K562 (cell line): ENCODE measurements around the gene BRWD1. TPM values are rescaled to one million over a fixed set of nuclear protein-coding genes. Genes with fewer than 3 reads are reported as not detected.
A peak's percentile ranks its signal among the peaks of the same experiment; 100 is the strongest.

Experiments
- ATAC-seq: fragments of 200-7000 bp; cut with Tn5 transposase; 3 replicates; pipeline ENCODE4 v1.9.1; 2020; ENCODE audit warnings: moderate library complexity
- BruUV-seq: library from RNA; stranded (reverse); fragments of 400-500 nt; replicated peaks from 2 replicates; lab custom pipeline; 2021; lab: Mats Ljungman, UMichigan
- CTCF ChIA-PET: fragments of 300-600 bp; formaldehyde crosslinking; extraction: SDS; loops from one replicate; lab custom pipeline; 2021; ENCODE audit warnings: low intra/inter-chr PET ratio; lab: Yijun Ruan, JAX
- POLR2A ChIA-PET: fragments of 300-600, 350-650 bp; sonication (Branson Sonifier 250); formaldehyde crosslinking; extraction: SDS; loops from one replicate; lab custom pipeline; 2021; ENCODE audit warnings: antibody characterized with exemption, inconsistent platforms; lab: Yijun Ruan, JAX
- DNase-seq, 4 experiments: peaks; one replicate each; pipeline versions ENCODE4 v3.0.0 to v3.0.0-alpha.2; 2011 to 2018; ENCODE audit warnings: low spot score in 3 of 4, mixed read lengths in 3 of 4; ENCODE audit errors: extremely low read depth in 1 of 4
- FAIRE-seq: peaks from 2 replicates; lab custom pipeline; 2011; peaks lifted over from hg19 to GRCh38; lab: Jason Lieb, UNC
- H2AFZ ChIP-seq: 2 replicates; pipeline ENCODE4 v1.6.0; 2011; ENCODE audit warnings: low read depth, low read length, control low read depth, inconsistent platforms
- H3K27ac ChIP-seq: fragments of 200-600 bp; 3 replicates; pipeline ENCODE4 v1.8.0; 2011; ENCODE audit warnings: low read depth, mild to moderate bottlenecking, control low read depth, inconsistent platforms, low read length, moderate library complexity, mixed read lengths; ENCODE audit errors: extremely low read depth
- H3K27me3 ChIP-seq, 2 experiments: fragments of 300-600 bp in 1 of 2; 2 replicates in 1 of 2; 3 replicates in 1 of 2; pipeline versions ENCODE4 v1.6.0 to v1.8.0; 2011; ENCODE audit warnings: inconsistent platforms in 2 of 2, low read length in 2 of 2, mild to moderate bottlenecking in 1 of 2, mixed read lengths in 1 of 2, moderate library complexity in 1 of 2; ENCODE audit not compliant: control insufficient read depth in 2 of 2, insufficient read depth in 2 of 2
- H3K36me3 ChIP-seq: fragments of 300-600 bp; 3 replicates; pipeline ENCODE4 v1.8.0; 2011; ENCODE audit warnings: mild to moderate bottlenecking, low read length, inconsistent platforms; ENCODE audit not compliant: control insufficient read depth, insufficient read depth
- H3K4me1 ChIP-seq, 2 experiments: fragments of 200-600 bp in 1 of 2; replicated peaks in 1 of 2; 2 replicates in 1 of 2; 3 replicates in 1 of 2; pipeline versions ENCODE4 v1.5.1 to v1.8.0; 2011; ENCODE audit warnings: inconsistent platforms in 2 of 2, low read length in 2 of 2, mild to moderate bottlenecking in 1 of 2, mixed read lengths in 1 of 2, moderate library complexity in 1 of 2; ENCODE audit not compliant: control insufficient read depth in 2 of 2, insufficient read depth in 2 of 2
- H3K4me2 ChIP-seq: 2 replicates; pipeline ENCODE4 v1.6.1; 2011; ENCODE audit warnings: low read length, control low read depth, inconsistent platforms, mixed read lengths; ENCODE audit not compliant: insufficient read depth
- H3K4me3 ChIP-seq: fragments of 200-600 bp; sonication (generic), shearing (Covaris generic); 2 replicates; pipeline ENCODE4 v1.5.1; 2016; ENCODE audit warnings: control low read depth, inconsistent platforms
- H3K79me2 ChIP-seq: fragments of 200-600 bp; 3 replicates; pipeline ENCODE4 v1.8.0; 2011; ENCODE audit warnings: low read length, inconsistent platforms; ENCODE audit not compliant: control insufficient read depth, insufficient read depth
- H3K9ac ChIP-seq, 2 experiments: 2 replicates each; pipeline versions ENCODE4 v1.6.0 to v1.6.1; 2011; ENCODE audit warnings: low read depth in 2 of 2, low read length in 2 of 2, control low read depth in 1 of 2, inconsistent platforms in 1 of 2, mild to moderate bottlenecking in 1 of 2, mixed read lengths in 1 of 2; ENCODE audit not compliant: insufficient read depth in 1 of 2
- H3K9me1 ChIP-seq: one replicate; pipeline ENCODE4 v1.6.0; 2011; ENCODE audit warnings: inconsistent platforms, mild to moderate bottlenecking, low read length, moderate library complexity; ENCODE audit not compliant: control insufficient read depth, insufficient read depth
- H3K9me3 ChIP-seq: replicated peaks from 2 replicates; pipeline ENCODE4 v1.5.1; 2011; ENCODE audit warnings: low read depth, low read length, inconsistent platforms; ENCODE audit not compliant: control insufficient read depth, insufficient read depth
- H4K20me1 ChIP-seq: replicated peaks from 2 replicates; pipeline ENCODE4 v1.6.1; 2011; ENCODE audit warnings: low read length, inconsistent platforms, mixed read lengths; ENCODE audit not compliant: control insufficient read depth, insufficient read depth
- BHLHE40 ChIP-seq: IDR thresholded peaks from 2 replicates; pipeline ENCODE4 v1.6.1; 2011; ENCODE audit warnings: low read length, improper control_type of control experiment
- CBFB ChIP-seq: sonication (generic); formaldehyde crosslinking; IDR thresholded peaks from 2 replicates; pipeline ENCODE4 v1.4.0; 2020; ENCODE audit warnings: mild to moderate bottlenecking, missing genetic modification reagents
- DPF2 ChIP-seq: fragments of 450-650 bp; IDR thresholded peaks from 2 replicates; pipeline ENCODE4 v1.6.1; 2016
- ELF2 ChIP-seq: fragments of 250-450 bp; sonication (Bioruptor Pico); IDR thresholded peaks from 2 replicates; pipeline ENCODE4 v1.5.0; 2021; ENCODE audit warnings: mild to moderate bottlenecking
- ESRRA ChIP-seq: fragments of 450-650 bp; IDR thresholded peaks from 2 replicates; pipeline ENCODE4 v1.6.1; 2014; ENCODE audit warnings: low read depth, mild to moderate bottlenecking, moderate library complexity, borderline replicate concordance
- ETV1 ChIP-seq: fragments of 450-650 bp; conservative IDR thresholded peaks from 2 replicates; pipeline ENCODE4 v1.6.1; 2016; ENCODE audit warnings: missing genetic modification characterization, control low read depth, low read depth, missing compliant biosample characterization
- GABPB1 ChIP-seq: sonication (generic); formaldehyde crosslinking; IDR thresholded peaks from 2 replicates; pipeline ENCODE4 v1.8.0; 2022; ENCODE audit warnings: mild to moderate bottlenecking, missing genetic modification reagents
- GABPB2 ChIP-seq: fragments of 250-450 bp; sonication (Bioruptor Pico); conservative IDR thresholded peaks from 2 replicates; pipeline ENCODE4 v1.5.1; 2021; ENCODE audit warnings: mild to moderate bottlenecking
- KDM1A ChIP-seq, 2 experiments: fragments of 450-650 bp; IDR thresholded peaks; 2 replicates each; pipeline ENCODE4 v1.6.1; 2016; ENCODE audit warnings: mild to moderate bottlenecking in 2 of 2
- NCOA4 ChIP-seq: fragments of 450-650 bp; IDR thresholded peaks from 2 replicates; pipeline ENCODE4 v1.6.1; 2018; ENCODE audit warnings: mild to moderate bottlenecking; ENCODE audit not compliant: partially characterized antibody
- OTX1 ChIP-seq: fragments of 450-650 bp; formaldehyde crosslinking; IDR thresholded peaks from 2 replicates; pipeline ENCODE4 v1.4.0; 2022; ENCODE audit warnings: mild to moderate bottlenecking
- POLR2B ChIP-seq: fragments of 450-650 bp; IDR thresholded peaks from 2 replicates; pipeline ENCODE4 v1.6.1; 2018; ENCODE audit warnings: low read depth; ENCODE audit not compliant: partially characterized antibody
- PPARD ChIP-seq: fragments of 250-450 bp; sonication (Bioruptor Pico); IDR thresholded peaks from 2 replicates; pipeline ENCODE4 v1.8.0; 2022; ENCODE audit warnings: inconsistent platforms, mild to moderate bottlenecking, moderate library complexity
- TBP ChIP-seq: optimal IDR thresholded peaks from 2 replicates; pipeline ENCODE3; 2011; ENCODE audit warnings: low read depth, low read length, improper control_type of control experiment
- TCF3 ChIP-seq: sonication (generic); formaldehyde crosslinking; IDR thresholded peaks from 2 replicates; pipeline ENCODE4 v1.4.0; 2020; ENCODE audit warnings: mild to moderate bottlenecking, missing genetic modification reagents
- TEAD4 ChIP-seq, 2 experiments: sonication (generic) in 1 of 2; formaldehyde crosslinking in 1 of 2; IDR thresholded peaks; 2 replicates each; pipeline versions ENCODE4 v1.6.1 to v1.8.0; 2012 to 2022; ENCODE audit warnings: borderline replicate concordance in 1 of 2, inconsistent platforms in 1 of 2, low read length in 1 of 2, mild to moderate bottlenecking in 1 of 2, missing genetic modification reagents in 1 of 2
- XRCC5 ChIP-seq: fragments of 200-400 bp; formaldehyde crosslinking; IDR thresholded peaks from 2 replicates; pipeline ENCODE4 v1.6.1; 2017; ENCODE audit warnings: low read depth, mild to moderate bottlenecking, low read length
- ZEB2 ChIP-seq: fragments of 450-650 bp; IDR thresholded peaks from 2 replicates; pipeline ENCODE4 v1.6.1; 2016
- WGBS: fragments of 100-300 bp; shearing (Covaris generic); methylation state at CpG from one replicate; pipeline ENCODE4 v1.1.6; 2016; ENCODE audit warnings: low coverage, mixed read lengths; ENCODE audit not compliant: insufficient coverage; ENCODE audit errors: missing lambda C conversion rate; 5-methylcytosine and 5-hydroxymethylcytosine counted together
- in situ Hi-C: fragments of 300-500 bp; cut with MboI; formaldehyde crosslinking; loops from 4 replicates; pipeline ENCODE4 v1.15.0; 2018; ENCODE audit warnings: inconsistent platforms, mixed read lengths
- intact Hi-C: fragments of 100-400 bp; cut with micrococcal nuclease; formaldehyde crosslinking; loops from 2 replicates; pipeline ENCODE4 v1.14.2; 2022
- polyA plus RNA-seq, 8 experiments: library from polyadenylated mRNA; depleted of rRNA in 4 of 8; stranded (reverse) in 5 of 8; unstranded in 3 of 8; fragments of >200 nt; fragmentation: Nextera tagmentation in 2 of 8; fragmentation: Illumina TruSeq in 1 of 8; extraction: Ambion mirVana in 2 of 8; extraction: Trizol in 1 of 8; gene quantifications; 2 replicates each; pipeline versions ENCODE4 v1.2.1 to v1.2.3, GENCODE V29; 2011 to 2014; ENCODE audit warnings: inconsistent platforms in 1 of 8, missing spikeins in 1 of 8
- total RNA-seq, 7 experiments: library from RNA; depleted of rRNA in 6 of 7; stranded (reverse); fragments of >200 nt in 6 of 7; fragmentation: Illumina TruSeq in 2 of 7; extraction: Trizol in 2 of 7; gene quantifications; 2 replicates each; pipeline versions ENCODE4 v1.2.1 to v1.2.3, GENCODE V29; 2011 to 2021; ENCODE audit warnings: low replicate concordance in 1 of 7
- TF ChIP-seq, protein P1 (sequence below): sonication (generic); formaldehyde crosslinking; IDR thresholded peaks from 2 replicates; pipeline ENCODE4 v1.5.0; 2020; ENCODE audit warnings: missing genetic modification reagents

The BRWD1 gene
- total and polyA plus RNA-seq, 9 of the 15 experiments (the other 6 are each of a cell fraction or from before 2014, with no cell fraction given), result 10.1 to 60.2 (median 34.1) TPM

DNA sequence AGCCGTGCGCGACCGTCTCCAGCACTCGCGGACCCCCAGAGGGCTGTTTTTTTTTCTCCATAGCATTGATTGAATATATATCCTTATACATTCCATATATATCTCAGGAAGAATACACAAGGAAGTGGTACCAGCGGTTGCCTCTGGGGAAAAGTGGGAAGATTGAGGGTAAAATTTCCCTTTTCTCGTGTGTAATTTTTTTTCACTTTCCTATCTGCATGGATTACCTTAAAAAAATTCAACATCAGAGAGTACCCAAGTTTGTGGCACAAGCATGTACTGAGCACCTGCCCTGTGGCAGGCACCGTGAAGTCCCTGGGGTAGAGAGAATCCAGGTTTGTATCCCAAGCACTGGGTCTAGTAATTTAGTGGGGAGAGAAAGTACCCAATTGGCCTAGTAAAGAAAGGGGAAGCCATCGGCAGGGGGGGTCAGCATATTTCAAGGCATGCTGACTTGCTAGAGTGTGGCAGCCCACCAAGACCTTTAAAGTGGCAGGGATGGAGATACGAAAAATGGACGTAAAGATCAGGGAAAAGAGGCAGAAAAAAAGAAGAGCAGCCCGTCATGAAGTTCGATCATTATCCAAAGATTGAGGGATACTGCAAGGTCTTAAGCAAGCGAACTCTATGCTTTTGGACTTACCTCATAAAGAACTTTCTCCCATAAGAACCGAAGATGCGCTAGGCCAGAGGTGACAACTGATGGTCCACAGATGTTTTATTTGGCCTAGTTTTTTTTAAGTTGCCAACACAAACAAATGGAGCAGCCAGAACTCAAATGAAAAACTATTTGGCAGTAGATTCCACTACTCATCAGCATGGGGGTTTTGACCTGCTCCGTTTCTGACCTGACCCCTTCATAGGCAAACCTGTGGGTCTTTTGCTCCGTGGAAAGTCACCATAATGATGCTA, 36.9 kb upstream of the BRWD1 start (continued):
- TF ChIP-seq XRCC5, result no peak
- TF ChIP-seq OTX1 (CRISPR knock-in tag), result 0 out of 2 replicates have a peak, but pooled peaks have one; percentile 48

DNA sequence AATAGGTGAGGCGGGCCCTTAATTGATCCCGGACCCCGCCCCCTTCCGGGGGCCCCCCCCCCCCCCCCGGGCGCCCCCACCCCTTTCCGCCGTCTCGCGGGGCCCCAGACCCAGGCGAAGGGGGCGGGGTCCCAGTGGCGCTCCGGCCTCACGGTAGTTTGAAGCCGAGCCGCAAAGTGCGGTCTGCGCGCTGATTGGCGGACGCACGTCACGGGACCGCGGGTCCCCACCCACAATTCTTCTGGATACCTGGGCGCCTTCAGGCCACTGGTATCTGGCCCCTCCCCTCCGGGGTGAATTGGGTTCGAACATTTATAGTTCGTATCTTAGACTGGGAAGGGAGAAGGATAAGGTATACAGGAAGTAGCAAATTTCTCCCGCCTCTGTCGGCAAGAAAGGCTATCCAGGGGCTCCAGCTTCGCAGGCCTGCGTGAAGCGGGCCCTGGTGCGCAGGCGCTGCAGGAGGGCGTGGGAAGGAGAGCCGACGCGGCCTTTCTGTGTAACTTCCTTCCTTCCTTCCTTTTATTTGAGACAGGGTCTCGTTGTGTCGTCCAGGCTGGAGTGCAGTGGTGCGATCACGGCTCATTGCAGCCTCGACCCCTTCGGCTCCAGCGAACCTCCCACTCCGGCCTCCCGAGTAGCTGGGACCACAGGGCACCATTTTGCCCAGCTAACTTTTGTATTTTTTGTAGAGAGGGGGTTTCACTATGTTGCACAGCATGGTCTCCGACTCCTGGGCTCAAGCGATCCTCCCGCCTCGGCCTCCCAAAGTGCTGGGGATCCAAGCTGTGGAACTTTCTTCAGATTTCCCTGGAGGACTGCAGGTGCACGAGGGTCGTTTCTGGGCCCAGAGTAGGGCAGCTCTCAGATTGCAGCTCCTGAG, 36.0 kb upstream of the BRWD1 start:
- Histone ChIP-seq H3K4me1 (peaks cover 5 to 30% of the 10 kb centered on the region in 2 experiments), H3K36me3 (peaks cover 38% of the 10 kb centered on the region), H4K20me1 (peaks cover 11% of the 10 kb centered on the region), H3K9me3 (no peaks in the 10 kb centered on the region), H3K4me3 (peak overlapping the region; percentile 68), H3K4me2 (peak overlapping the region; percentile 94), H3K27ac (peak overlapping the region; percentile 94), H3K79me2 (peaks cover 60% of the 10 kb centered on the region), H3K9me1 (peaks cover 7% of the 10 kb centered on the region), H3K9ac (peak overlapping the region; percentile 81 to 86), H2AFZ (peak overlapping the region; percentile 83), H3K27me3 (no peaks in the 10 kb centered on the region)
- ATAC-seq (peak; percentile 93), FAIRE-seq (peak; percentile 93), DNase-seq (peak; percentile 99 to 100 (median 100))
- intact Hi-C loops (loop anchor here (1.0 to 2.0 kb wide), 2 partner anchors 21 to 37 kb away; partner anchors contain the start of gene BRWD1), in situ Hi-C loops (no loop called here)
- WGBS, result under 1% methylated on average over 45 of the region's 56 CpGs
- no TSS peak for BruUV-seq
- ChIA-PET CTCF (no interaction called here), POLR2A (interaction anchor here (0.6 to 7.7 kb wide), 17 partner anchors 10 to 96 kb away, joined by 3 to 73 read pairs (median 7); partner anchors contain the start of gene BRWD1)
- TF ChIP-seq BHLHE40 (peak; percentile 84), GABPB1 (CRISPR knock-in tag) (peak; percentile 82), NCOA4 (no peak), ZEB2 (peak; percentile 48; the same call in 1 of the 2 replicates), PPARD (no peak), TCF3 (CRISPR knock-in tag) (peak; percentile 35; the same call in 1 of the 2 replicates), CBFB (CRISPR knock-in tag) (no peak; the same call in 1 of the 2 replicates), DPF2 (peak; percentile 40; the same call in 1 of the 2 replicates), ELF2 (0 out of 2 replicates have a peak, but pooled peaks have one; percentile 10), ESRRA (peak; percentile 59; the same call in 1 of the 2 replicates), GABPB2 (CRISPR knock-in tag) (peak; percentile 8; the same call in 1 of the 2 replicates), TBP (peak; percentile 71), TEAD4 (IDR thresholded peaks at IDR 0.05; ENCODE audit: low read length) (peak; percentile 24; the same call in 1 of the 2 replicates), TEAD4 (CRISPR knock-in tag; IDR thresholded peaks at IDR 0.05; ENCODE audit: borderline replicate concordance) (no peak), ETV1 (tag) (peak; percentile 74), KDM1A (IDR thresholded peaks at IDR 0.05) (0 out of 4 replicates have a peak, but pooled peaks of 1 of the 2 experiments have one; percentile 6), POLR2B (peak; percentile 98)
- TF ChIP-seq, protein P1, sequence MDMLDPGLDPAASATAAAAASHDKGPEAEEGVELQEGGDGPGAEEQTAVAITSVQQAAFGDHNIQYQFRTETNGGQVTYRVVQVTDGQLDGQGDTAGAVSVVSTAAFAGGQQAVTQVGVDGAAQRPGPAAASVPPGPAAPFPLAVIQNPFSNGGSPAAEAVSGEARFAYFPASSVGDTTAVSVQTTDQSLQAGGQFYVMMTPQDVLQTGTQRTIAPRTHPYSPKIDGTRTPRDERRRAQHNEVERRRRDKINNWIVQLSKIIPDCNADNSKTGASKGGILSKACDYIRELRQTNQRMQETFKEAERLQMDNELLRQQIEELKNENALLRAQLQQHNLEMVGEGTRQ (CRISPR knock-in tag), result peak; percentile 98
